Body of pancreas (tissue), 4 donors: ENCODE results near the gene UROS.

Experiments
- CTCF ChIP-seq, 7 experiments: fragments of 450-650 bp in 4 of 7; fragments of 200-600 bp in 3 of 7; sonication (generic) in 3 of 7; IDR thresholded peaks; one replicate each; pipeline ENCODE4 v1.5.1; 2016 to 2019; ENCODE audit warnings: antibody characterized with exemption in 7 of 7
- POLR2A ChIP-seq, 3 donors: fragments of 450-650 bp; IDR thresholded peaks; one replicate each; pipeline ENCODE4 v1.6.1; 2016; ENCODE audit warnings: antibody characterized with exemption in 3 of 3, mild to moderate bottlenecking in 2 of 3

GRCh38 chr10:125797994-125798662 is 24.9 kb downstream of the UROS start:
- TF ChIP-seq POLR2A (IDR thresholded peaks at IDR 0.05) (no peak), CTCF (IDR thresholded peaks at IDR 0.05) (no peak)
